ENCODE data around the gene ITLN2.
A peak's percentile ranks its signal among the peaks of the same experiment; 100 is the strongest.
"Not testable (repeated sequence)": the region's sequence is repeated elsewhere in the genome, so short reads cannot be mapped to it uniquely, and the experiment has no call there.

The ITLN2 gene

GRCh38 chr1:160950657-160951056 lies 4.0 kb downstream of the ITLN2 start:
- no peak for DNase-seq (ENCODE audit: extremely low spot score)
- no peak for TF ChIP-seq CTCF (IDR thresholded peaks at IDR 0.05; ENCODE audit: control extremely low read depth, extremely low read depth, low read depth, missing control alignments)
- ChIA-PET CTCF (interaction anchor here (1.1 to 6.7 kb wide), 30 partner anchors 9 to 278 kb away, joined by 3 to 227 read pairs (median 10); partner anchors contain the start of gene CD244), POLR2A (no interaction called here)

GRCh38 chr1:160949881-160950280 lies 4.7 kb downstream of the ITLN2 start:
- TF ChIP-seq CTCF (IDR thresholded peaks at IDR 0.05; ENCODE audit: control extremely low read depth, extremely low read depth, low read depth, missing control alignments): no peak
- no peak for DNase-seq (ENCODE audit: extremely low spot score)
- ChIA-PET CTCF (interaction anchor here (2.7 to 6.7 kb wide), 4 partner anchors 11 to 224 kb away, joined by 8 to 227 read pairs (median 66); no protein-coding TSS in a partner anchor), POLR2A (no interaction called here)

GRCh38 chr1:160949216-160949880 lies 5.3 kb downstream of the ITLN2 start:
- POLR2A ChIA-PET; DNase-seq (ENCODE audit: extremely low spot score): not testable (repeated sequence)
- CTCF ChIA-PET: interaction anchor here (2.7 to 6.7 kb wide), 3 partner anchors 10 to 173 kb away, joined by 8 to 227 read pairs (median 53); no protein-coding TSS in a partner anchor

- DNase-seq (ENCODE audit: extremely low spot score); CTCF ChIA-PET; POLR2A ChIA-PET: not testable (repeated sequence)
These were observed 7.3 kb downstream of the ITLN2 start for GRCh38 chr1:160947174-160947759.

- ChIA-PET POLR2A (interaction anchor here (0.7 kb wide), 1 partner anchor 69 kb away, joined by 3 read pairs; no protein-coding TSS in a partner anchor), CTCF (interaction anchor here (1.1 to 2.9 kb wide), 3 partner anchors 9 to 108 kb away, joined by 3 to 21 read pairs (median 3); partner anchors contain the start of gene ITLN2)
- DNase-seq (ENCODE audit: extremely low spot score): not testable (repeated sequence)
These were observed 8.7 kb downstream of the ITLN2 start for GRCh38 chr1:160945881-160946280.

GRCh38 chr1:160945079-160945478 lies 9.5 kb downstream of the ITLN2 start:
- peak; percentile 2 for DNase-seq (ENCODE audit: extremely low spot score)
- no peak for TF ChIP-seq CTCF (IDR thresholded peaks at IDR 0.05; ENCODE audit: control extremely low read depth, extremely low read depth, low read depth, missing control alignments)
- ChIA-PET POLR2A (no interaction called here), CTCF (interaction anchor here (1.1 to 2.9 kb wide), 3 partner anchors 9 to 107 kb away, joined by 3 to 21 read pairs (median 3); partner anchors contain the start of gene ITLN2)

- no peak for DNase-seq (ENCODE audit: extremely low spot score)
- POLR2A ChIA-PET: no interaction called here
- TF ChIP-seq CTCF (IDR thresholded peaks at IDR 0.05; ENCODE audit: control extremely low read depth, extremely low read depth, low read depth, missing control alignments): no peak
- CTCF ChIA-PET: interaction anchor here (3.1 kb wide), 1 partner anchor 9 kb away, joined by 21 read pairs; no protein-coding TSS in a partner anchor
These were observed 11.7 kb downstream of the ITLN2 start for GRCh38 chr1:160942926-160943325.

- POLR2A ChIA-PET; DNase-seq (ENCODE audit: extremely low spot score): not testable (repeated sequence)
- CTCF ChIA-PET: interaction anchor here (1.0 to 1.6 kb wide), 2 partner anchors 15 to 17 kb away, joined by 3 to 4 read pairs; partner anchors contain the start of gene ITLN2
These were observed 17.9 kb downstream of the ITLN2 start for GRCh38 chr1:160936666-160937065.

Measured in GM10248 (cell line).